ENCODE measurements around the gene EDN1.
"Not testable (repeated sequence)": the region's sequence is repeated elsewhere in the genome, so short reads cannot be mapped to it uniquely, and the experiment has no call there.

Gene EDN1

DNA sequence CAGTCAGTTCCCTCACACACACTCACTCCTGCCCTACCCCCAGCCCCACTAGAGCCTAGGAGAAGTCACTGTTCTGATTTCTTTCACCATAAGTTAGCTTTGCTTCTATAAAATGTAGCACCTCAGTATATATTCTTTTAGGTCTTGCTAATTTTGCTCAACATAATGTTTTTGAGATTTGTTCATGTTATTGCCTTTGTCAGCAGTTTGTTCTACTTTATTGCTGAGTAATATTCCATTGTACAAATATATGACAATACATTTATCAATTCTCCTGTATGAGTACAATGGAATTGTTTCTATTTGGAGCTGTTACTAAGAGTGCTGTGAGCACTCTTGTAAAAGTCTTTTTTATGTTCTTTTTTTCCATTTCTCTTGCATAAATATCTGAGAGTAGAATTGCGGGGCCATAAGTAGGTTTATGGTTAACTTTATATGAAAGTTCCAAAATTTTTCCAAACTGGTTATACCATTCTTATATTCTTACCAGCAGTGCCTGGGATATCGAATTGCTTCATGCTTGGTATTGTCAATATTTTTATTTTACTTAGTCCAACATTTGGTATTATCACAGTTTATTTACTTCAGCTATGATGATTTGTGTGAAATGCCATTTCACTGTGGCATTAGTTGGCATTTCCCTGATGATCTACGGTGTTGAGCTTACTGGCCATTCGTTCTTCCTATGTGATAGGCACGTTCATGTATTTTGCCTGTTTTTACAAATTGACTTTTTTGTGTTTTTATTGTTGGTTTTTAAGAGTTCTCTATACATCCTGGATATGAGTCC is 25.3 kb downstream of the EDN1 start:
- TF ChIP-seq MYC (IDR thresholded peaks at IDR 0.05; ENCODE audit: low read depth, low read length), result no peak
- TF ChIP-seq, protein P1, sequence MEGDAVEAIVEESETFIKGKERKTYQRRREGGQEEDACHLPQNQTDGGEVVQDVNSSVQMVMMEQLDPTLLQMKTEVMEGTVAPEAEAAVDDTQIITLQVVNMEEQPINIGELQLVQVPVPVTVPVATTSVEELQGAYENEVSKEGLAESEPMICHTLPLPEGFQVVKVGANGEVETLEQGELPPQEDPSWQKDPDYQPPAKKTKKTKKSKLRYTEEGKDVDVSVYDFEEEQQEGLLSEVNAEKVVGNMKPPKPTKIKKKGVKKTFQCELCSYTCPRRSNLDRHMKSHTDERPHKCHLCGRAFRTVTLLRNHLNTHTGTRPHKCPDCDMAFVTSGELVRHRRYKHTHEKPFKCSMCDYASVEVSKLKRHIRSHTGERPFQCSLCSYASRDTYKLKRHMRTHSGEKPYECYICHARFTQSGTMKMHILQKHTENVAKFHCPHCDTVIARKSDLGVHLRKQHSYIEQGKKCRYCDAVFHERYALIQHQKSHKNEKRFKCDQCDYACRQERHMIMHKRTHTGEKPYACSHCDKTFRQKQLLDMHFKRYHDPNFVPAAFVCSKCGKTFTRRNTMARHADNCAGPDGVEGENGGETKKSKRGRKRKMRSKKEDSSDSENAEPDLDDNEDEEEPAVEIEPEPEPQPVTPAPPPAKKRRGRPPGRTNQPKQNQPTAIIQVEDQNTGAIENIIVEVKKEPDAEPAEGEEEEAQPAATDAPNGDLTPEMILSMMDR (IDR thresholded peaks at IDR 0.05; ENCODE audit: low read depth, low read length), result no peak
- TF ChIP-seq POLR2A (IDR thresholded peaks at IDR 0.05; ENCODE audit: extremely low read depth, insufficient read length), result no peak
- TF ChIP-seq, protein P2, sequence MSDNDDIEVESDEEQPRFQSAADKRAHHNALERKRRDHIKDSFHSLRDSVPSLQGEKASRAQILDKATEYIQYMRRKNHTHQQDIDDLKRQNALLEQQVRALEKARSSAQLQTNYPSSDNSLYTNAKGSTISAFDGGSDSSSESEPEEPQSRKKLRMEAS (IDR thresholded peaks at IDR 0.05; ENCODE audit: low read depth, low read length), result no peak
- no peak overlapping the region for H3K4me3 ChIP-seq (ENCODE audit: low read depth, low read length)
- DNase-seq (ENCODE audit: low read depth), result no peak

DNA sequence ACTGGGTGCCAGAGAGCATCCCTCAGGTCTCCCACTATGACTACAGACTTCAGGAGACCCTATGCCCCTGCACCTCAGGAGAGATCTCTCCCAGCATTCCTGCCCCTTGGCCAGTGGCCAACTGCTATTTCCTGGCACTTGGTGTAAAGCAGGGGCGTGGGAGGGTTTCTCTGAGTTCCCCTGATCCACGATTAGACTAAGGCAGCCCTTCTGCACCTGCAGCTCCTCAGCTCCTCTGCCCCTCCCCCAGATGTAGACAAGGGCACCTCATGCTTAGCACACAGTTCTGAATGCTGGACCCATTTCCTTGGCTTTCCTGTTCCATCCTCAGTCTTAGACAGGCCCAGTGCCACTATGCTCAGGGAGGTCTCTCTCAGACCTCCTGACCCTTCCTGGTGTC is 28.6 kb downstream of the EDN1 start:
- no peak for DNase-seq (ENCODE audit: low read depth)
- TF ChIP-seq, protein P2 (IDR thresholded peaks at IDR 0.05; ENCODE audit: low read depth, low read length), result no peak
- TF ChIP-seq, protein P1 (IDR thresholded peaks at IDR 0.05; ENCODE audit: low read depth, low read length), result no peak
- no peak for TF ChIP-seq POLR2A (IDR thresholded peaks at IDR 0.05; ENCODE audit: extremely low read depth, insufficient read length)
- TF ChIP-seq MYC (IDR thresholded peaks at IDR 0.05; ENCODE audit: low read depth, low read length), result no peak
- no peak overlapping the region for H3K4me3 ChIP-seq (ENCODE audit: low read depth, low read length)

DNA sequence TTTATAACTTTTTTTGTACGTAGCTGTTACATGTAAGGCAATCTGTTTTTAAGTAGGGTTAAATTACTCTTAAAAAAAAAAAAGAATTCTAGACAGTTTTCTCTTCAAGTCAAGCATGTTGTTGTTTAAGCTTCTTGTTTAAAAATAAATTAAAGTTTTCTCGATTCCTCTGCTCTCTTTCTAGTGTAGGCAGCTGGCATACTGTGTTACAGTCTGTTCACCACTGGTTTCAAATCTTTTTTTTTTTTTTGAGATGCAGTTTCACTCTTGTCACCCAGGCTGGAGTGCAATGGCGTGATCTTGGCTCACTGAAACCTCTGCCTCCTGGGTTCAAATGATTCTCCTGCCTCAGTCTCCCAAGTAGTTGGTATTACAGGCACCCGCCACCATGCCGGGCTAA is 29.9 kb downstream of the EDN1 start:
- DNase-seq (ENCODE audit: low read depth); H3K4me3 ChIP-seq (ENCODE audit: low read depth, low read length): not testable (repeated sequence)

DNA sequence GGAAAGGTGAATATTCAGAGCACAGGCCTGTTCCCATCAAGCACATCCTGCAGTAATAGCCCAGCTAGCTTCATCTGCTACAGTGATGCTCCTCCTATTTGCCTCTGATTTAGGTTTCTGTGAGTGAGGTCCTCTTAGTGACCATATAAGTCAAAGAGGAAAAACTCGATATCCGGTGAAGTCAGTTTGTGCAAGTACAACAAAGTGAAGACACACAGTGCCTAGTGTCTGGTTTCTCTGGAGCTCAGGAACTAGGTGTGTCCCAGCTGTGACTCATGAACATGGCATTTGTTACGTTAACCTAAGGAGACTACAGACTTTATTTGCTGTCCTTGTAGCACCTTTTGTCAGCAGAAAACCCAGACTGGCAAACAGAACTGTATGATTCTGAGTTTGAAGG is 33.9 kb downstream of the EDN1 start:
- TF ChIP-seq MYC (IDR thresholded peaks at IDR 0.05; ENCODE audit: low read depth, low read length) (no peak), POLR2A (IDR thresholded peaks at IDR 0.05; ENCODE audit: extremely low read depth, insufficient read length) (no peak)
- TF ChIP-seq, protein P2 (IDR thresholded peaks at IDR 0.05; ENCODE audit: low read depth, low read length), result no peak
- TF ChIP-seq, protein P1 (IDR thresholded peaks at IDR 0.05; ENCODE audit: low read depth, low read length), result no peak
- H3K4me3 ChIP-seq (ENCODE audit: low read depth, low read length), result no peak overlapping the region
- DNase-seq (ENCODE audit: low read depth), result no peak

DNA sequence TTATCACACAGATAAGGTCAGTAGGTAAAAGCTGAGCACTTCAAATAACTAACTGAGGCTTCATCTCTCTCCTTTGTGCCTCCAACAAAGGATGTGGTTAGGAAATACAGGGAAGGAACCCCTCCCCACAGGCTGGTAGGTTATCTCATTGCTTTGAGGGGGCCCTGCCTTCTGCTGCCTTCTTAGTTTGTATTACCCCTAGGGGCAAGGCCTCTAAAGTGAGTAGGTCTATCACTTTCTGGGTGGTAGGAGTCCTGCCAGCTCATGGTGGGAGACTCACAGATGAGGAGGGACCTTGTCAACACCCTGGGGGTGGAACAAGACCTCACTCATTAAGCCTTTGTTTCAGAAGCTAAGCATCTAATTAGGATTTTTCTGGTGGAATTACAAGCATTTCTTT is 34.6 kb downstream of the EDN1 start:
- no peak overlapping the region for H3K4me3 ChIP-seq (ENCODE audit: low read depth, low read length)
- TF ChIP-seq, protein P1 (IDR thresholded peaks at IDR 0.05; ENCODE audit: low read depth, low read length), result no peak
- TF ChIP-seq MYC (IDR thresholded peaks at IDR 0.05; ENCODE audit: low read depth, low read length) (no peak), POLR2A (IDR thresholded peaks at IDR 0.05; ENCODE audit: extremely low read depth, insufficient read length) (no peak)
- TF ChIP-seq, protein P2 (IDR thresholded peaks at IDR 0.05; ENCODE audit: low read depth, low read length), result no peak
- DNase-seq (ENCODE audit: low read depth), result no peak

DNA sequence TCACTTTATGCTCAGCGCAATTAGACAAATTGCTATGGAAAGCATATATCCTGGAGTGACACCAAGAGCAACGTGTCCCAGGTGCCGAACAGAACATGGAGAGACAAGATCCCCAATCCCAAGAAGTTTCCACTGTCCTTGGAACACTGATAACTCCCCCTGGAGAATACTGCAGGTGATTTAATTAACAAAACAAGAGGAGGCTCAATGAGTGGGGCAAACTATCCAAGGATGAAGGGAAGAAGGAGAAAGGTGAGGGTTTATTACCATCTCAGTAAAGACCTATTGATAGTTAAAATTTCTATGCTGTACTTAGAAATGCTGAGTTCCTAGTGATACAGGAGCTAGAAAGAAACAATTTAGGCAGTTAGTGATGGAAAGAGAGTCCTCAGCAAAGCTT is 35.7 kb downstream of the EDN1 start:
- no peak overlapping the region for H3K4me3 ChIP-seq (ENCODE audit: low read depth, low read length)
- DNase-seq (ENCODE audit: low read depth), result no peak
- TF ChIP-seq, protein P2 (IDR thresholded peaks at IDR 0.05; ENCODE audit: low read depth, low read length), result no peak
- TF ChIP-seq MYC (IDR thresholded peaks at IDR 0.05; ENCODE audit: low read depth, low read length) (no peak), POLR2A (IDR thresholded peaks at IDR 0.05; ENCODE audit: extremely low read depth, insufficient read length) (no peak)
- TF ChIP-seq, protein P1 (IDR thresholded peaks at IDR 0.05; ENCODE audit: low read depth, low read length), result no peak

Data from NB4 (cell line).